T follicular helper cell (primary cell): ENCODE data around the gene LIPN.
"Not testable (repeated sequence)": the region's sequence is repeated elsewhere in the genome, so short reads cannot be mapped to it uniquely, and the experiment has no call there.

Experiments
- DNase-seq: peaks from one replicate; pipeline ENCODE4 v3.0.0-alpha.2; 2020; ENCODE audit warnings: low read depth
- total RNA-seq, 2 experiments: gene quantifications; one replicate each; lab custom pipeline; 2026; lab: John Stamatoyannopoulos, UW

The LIPN gene, protein sequence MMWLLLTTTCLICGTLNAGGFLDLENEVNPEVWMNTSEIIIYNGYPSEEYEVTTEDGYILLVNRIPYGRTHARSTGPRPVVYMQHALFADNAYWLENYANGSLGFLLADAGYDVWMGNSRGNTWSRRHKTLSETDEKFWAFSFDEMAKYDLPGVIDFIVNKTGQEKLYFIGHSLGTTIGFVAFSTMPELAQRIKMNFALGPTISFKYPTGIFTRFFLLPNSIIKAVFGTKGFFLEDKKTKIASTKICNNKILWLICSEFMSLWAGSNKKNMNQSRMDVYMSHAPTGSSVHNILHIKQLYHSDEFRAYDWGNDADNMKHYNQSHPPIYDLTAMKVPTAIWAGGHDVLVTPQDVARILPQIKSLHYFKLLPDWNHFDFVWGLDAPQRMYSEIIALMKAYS
- total RNA-seq = 0 reads per million in 2 experiments

DNA sequence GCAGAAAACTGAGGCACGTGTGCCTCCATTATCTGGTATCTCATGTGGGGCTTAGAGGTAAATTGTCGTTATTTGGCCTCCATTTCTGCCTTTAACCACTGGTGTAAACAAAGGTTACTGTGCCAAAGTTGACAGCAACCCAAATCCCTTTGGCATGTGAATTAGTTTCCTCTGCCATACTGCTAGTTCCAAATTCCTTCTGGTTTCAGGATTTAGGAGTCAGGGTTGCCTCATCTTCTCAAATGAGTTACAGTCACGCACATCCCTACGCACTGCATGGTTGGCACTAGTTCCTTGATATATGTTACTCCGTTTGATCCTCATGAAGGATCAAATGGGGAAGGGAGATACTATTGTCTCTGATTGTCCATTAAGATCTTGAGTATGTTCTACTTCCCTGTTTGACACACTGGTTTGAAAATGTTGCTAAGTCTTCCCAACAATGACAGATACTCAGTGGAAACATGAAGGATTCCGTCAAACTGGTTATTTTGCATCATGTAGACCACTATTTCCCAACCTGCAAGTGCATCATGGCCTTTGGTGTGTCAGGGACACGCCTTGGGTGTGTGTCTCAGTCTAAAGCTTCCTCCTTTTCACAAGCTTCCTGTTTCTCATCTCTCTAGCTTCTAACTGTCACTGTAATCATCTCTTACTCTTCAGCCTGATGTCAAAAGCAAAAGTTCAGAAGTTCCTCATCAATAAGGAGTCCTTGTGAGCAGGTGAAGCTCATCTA is at the start of gene LIPN:
Gene LIPN, plus strand, starts transcription at position 655 of the 736 bp plus-strand sequence. CDS start 1,386 bp downstream, outside the sequence.
- DNase-seq = no peak

DNA sequence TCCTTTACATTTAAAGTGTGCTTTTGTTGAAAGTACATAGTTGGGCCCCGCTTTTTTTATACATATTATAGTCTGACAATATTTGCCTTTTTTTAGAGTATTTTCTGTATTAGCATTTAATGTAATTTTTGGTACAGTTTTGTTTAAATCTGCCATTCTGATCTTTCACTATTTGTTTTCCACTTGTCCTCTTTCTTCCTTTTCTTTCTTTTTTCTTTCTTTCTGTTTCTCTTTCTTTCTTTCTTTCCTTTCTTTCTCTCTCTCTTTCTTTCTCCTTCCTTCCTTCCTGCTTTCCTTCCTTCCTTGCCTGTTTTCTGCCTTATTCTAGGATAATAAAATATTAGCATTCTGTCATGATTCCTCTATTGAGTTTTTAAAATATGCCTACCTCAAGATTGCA is 44.3 kb upstream of the LIPN start:
- no peak for DNase-seq

DNA sequence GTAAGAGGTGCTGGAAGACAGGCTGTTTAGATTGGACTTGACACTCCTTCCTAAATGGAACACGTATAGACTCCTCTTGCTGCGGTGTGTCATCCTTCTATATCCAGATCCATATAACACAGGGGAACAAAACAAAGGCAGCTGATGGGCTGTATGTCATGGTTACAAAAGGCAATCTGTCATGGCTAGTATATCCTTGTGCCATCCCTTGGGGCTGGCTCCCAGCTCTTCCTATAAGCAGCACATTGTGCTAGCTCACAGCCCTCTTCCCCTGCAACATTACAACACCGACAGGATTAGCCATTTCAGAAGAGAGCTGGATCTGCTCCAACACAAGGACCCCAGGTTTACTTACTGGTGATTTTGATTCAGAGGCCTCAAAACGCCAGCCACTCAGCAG is 38.4 kb upstream of the LIPN start:
- no peak for DNase-seq

DNA sequence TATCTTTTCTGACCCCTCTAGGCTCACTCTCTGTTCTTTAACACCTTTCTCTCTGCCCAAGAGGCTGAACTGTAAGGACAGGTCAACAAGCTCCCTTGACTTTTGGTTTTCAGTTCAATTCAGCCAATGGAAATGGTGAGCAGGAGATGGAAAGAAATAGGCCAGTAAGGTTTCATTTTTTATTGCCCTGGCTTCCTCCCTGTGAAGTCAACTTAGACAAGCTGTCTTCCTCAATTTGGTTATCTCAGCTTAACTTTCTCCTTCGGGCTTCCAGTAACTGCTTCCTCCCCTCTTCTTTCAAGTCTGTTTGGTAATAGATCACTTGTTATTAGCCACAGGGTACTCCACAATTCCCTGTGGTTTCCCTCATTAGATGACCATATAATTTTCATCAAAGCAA is 34.0 kb upstream of the LIPN start:
- DNase-seq = no peak

DNA sequence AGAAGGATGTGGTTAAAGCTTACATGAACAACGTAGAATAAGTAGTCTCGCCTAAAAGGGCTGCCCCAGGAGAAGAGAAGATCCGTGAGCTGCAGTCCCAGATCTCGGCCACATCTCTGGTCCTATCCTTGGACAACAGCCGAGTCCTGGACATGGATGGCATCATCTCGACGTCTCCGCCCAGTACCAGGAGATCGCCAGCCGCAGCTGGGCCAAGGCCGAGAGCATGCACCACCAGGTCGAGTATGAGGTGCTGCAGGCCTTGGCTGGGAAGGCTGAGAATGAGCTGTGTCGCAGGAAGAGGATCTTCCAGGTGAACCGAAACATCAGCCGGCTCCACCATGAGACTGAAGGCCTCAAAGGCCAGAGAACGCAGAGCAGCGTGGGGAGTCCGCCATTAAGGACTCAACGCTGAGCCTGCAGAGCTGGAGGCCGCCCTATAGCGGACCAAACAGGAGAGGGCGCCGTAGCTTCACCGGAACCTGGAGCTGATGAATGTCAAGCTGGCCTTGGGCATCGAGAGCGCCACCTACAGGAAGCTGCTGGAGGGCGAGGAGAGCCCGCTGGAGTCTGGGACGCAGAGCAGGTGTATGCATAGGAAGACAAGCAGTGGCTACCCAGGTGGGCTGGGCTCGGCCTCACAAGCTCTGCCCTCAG is 31.6 kb upstream of the LIPN start:
- no peak for DNase-seq

DNA sequence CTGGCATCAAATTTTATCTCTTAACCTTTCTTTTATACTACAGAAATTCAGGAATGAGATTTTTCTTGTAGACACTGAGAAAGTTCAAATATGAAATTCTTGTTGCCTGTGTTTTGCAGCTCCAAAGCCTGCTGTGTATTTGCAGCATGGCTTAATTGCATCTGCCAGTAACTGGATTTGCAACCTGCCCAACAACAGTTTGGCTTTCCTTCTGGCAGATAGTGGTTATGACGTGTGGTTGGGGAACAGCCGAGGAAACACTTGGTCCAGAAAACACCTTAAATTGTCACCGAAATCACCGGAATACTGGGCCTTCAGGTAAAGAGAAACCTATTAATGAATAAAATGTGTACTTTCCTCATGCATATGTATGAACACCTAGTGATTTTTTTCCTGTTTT is 29.0 kb upstream of the LIPN start:
- no peak for DNase-seq

DNA sequence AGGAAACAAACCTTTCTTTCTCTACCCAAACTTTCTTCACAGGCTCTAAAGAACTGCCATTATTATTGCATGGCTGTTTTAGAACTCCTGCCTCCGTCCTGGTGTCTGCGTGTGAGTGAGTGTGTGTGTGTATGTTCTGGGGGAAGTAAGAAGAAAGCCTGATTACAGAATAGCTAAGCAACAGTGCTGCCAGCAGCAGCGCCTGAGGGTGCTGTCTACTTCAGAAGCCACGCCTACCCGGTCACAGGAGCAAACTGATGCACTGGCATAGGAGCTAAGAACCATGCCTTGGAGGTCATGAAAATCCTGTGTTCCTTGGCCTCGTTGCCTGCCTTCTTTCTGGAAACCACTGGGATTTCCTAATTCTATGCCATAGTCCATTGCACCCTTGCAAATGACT is 28.5 kb upstream of the LIPN start:
- DNase-seq = no peak

DNA sequence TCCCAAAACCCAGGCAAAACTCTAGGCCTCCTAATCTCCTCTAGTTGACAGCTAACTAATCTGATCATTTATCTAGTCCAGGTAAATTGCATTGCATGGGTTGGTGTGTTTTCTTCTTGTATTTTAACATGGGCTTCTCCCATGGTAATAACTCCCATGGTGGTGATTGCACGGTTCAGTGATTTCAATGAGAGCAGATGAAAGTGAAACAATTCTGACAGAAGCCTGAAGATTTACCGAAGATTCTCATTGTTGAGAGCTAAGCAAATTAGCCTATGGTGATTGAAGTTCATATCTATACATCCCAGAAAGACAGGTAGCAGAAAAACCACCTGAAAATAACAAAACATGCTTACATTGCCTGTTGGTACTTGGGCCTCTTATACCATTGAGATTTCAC is 26.6 kb upstream of the LIPN start:
- DNase-seq = no peak

DNA sequence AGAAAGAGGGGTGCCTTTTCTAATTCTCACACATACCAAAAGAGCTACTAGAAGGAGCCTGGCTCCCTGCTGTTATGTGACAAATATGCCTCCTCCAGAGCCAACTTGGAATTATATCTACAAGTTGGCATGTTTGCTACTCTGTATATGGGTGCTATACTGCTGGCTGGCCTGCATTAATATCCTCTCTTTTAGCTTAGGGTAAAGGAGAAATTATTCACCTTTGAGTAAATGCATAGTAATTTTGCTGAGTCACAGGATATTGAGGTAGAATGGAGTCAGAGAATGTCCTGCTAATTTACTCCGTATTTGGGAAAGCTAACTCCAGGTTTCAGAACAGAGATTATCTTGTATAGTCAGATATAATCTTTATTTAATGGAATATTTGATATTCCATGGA is 24.2 kb upstream of the LIPN start:
- no peak for DNase-seq

DNA sequence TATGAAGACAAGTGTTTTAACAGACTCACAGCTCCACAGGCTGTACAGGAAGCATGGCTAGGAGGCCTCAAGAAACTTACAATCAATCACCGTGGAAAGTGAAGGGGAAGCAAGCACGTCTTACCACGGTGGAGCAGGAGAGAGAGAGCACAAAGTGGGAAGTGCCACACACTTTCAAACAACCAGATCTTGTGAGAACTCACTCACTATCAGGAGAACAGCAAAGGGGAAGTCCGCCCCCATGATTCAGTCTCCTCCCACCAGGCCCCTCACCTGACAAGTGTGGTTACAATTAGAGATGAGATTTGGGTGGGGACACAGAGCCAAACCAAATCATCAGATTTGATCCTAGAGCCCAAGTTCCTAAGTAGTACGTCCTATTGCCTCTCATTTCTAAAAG is 17.9 kb upstream of the LIPN start:
- DNase-seq = not testable (repeated sequence)

DNA sequence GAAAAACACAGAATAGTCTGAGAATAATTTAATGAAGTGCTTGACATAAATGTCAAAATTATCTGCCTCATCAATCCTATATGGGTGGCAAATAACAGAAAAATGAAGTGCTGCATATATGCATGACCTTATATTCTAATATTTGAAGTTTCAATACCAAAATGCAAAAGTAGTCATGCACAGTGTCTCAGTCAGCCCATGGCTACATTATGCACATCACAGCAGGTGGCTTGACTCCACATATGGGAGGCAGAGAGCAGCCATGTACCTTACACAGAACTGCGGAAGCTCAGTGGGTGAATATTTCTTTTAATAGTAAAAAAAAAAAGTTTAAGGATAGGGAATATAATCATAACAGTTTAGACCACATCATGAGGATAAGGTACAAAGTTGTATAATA is 17.4 kb upstream of the LIPN start:
- no peak for DNase-seq

DNA sequence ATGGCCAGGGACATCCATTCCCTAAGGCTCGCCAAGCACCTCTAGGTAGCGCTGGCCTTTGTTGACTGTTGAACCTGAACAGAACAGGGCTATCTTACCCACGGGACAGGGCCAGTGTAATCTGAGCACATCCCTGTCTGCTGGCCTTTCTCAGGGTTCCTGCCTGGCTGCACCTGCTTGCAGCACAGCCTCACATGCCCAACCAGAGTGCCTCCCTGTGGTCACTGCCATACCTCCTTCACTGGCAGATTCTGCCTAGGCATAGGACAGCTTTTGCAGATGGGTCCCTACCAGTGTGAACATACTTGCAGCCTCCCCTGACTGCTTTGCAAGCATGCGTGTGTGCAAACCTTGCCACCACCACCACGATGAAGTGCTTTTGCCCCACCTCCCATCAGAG is 15.8 kb upstream of the LIPN start:
- no peak for DNase-seq

DNA sequence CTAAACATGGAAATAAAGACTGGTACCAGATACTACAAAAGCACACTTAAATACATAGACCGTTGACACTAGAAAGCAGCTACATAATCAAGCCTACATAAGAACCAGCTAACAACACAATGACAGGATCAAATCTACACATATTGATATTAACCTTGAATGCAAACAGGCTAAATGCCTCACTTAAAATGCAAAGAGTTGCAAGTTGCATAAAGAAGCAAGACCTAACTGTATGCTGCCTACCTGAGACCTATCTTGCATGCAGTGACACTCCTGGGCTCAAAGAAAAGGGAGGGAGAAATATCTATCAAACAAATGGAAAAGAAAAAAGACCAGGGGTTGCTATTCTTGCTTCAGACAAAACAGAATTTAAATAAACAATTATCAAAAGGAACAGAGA is 14.2 kb upstream of the LIPN start:
- DNase-seq = no peak

DNA sequence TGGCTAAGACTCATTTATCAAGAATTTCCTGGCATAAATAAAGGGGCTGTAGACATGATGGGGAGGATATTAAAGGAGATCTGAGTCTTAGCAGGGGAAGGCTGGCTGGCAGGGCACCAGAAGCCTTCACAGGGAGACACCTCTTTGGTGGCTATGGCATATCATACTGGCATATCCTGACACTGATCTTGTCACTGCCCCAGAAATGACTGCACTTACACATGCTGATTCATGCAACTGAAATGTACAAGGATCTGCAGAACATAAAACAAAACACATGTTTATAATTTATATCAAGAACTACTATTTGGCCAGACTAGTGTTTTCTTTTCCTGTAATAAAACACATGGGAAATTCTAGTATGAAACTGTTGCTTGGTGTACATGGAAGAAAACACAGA is 5.5 kb upstream of the LIPN start:
- DNase-seq = no peak

DNA sequence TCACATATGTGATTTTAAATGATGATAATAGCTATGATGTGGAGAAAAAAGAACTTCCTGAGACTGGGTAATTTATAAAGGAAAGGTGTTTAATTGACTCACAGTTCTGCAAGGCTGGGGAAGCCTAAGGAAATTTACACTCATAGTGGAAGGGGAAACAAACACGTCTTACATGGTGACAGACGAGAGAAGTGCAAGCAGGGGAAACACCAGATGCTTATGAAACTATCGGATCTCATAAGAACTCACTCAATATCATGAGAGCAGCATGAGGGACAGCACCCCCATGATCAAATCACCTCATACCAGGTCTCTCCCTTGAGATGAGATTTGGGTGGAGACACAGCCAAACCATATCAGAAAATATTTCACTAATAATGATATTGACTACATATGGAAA is 4.1 kb upstream of the LIPN start:
- DNase-seq = no peak

DNA sequence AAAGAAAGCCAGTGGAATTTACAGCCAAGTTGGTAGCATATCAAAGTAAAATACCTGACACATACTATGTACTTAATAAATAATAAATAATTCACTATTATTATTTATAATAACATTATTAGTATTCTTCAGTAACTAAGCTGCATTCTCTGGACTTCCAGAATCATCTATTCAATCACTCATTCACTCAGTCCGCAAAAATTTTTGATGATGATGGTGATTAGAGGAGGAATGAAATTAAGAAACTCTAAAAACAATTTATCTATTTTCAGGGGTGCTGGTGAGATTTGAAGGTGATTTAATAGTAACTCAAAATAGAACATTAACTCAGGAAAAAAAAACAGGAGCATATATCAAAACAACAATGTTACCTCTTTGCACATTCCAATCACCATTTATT is 3.2 kb upstream of the LIPN start:
- no peak for DNase-seq

DNA sequence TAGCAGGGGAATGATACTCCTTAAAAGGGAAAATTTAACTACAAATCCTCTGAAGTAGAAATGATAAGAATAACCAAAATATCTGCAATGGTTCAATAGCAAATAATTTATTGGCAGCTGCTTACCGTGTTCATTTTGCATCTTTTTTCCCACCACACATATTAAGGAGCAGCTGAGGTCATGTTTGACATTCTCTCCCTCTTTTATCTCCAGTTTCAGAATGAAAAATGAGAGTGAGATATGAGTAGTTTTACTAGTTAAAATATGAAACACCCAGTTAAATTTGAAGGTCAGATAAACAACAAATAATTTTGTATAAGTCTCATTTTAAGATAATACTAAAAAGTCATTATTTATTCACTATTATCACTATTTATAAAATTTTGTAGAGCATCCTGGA is 3.1 kb downstream of the LIPN start:
- DNase-seq = no peak

DNA sequence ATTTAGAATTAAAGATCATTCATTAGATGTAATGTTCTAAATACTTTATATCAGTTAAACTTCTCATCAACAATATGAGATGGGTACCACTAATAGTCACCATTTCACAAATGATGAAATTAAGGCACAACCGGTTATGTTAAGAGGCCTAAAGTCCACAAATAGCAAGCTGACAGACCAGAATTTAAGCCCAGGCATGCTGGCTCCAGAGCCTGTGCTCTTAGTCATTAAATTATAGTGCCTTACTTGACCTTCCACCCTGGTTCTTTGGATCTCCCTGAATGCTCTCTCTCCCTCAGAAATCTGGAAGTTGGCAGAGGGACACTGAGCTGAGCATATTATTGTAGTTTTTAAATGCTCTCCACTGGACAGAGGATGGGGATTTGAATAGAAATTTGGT is 3.6 kb downstream of the LIPN start:
- DNase-seq = no peak

DNA sequence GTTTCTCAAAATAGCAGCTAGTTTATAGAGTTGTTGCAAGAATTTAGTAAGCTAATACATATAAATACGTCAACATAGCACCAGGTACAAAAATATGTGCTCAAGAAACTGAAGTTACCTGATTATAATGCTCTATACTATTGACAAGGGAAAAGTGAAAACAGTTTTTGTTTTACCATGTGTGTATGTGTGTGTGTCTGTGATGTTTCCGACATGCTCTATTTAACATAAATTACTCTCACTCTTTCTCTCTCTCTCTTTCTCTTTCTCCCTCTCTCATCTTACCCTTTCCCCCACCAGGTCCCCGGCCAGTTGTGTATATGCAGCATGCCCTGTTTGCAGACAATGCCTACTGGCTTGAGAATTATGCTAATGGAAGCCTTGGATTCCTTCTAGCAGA is 4.3 kb downstream of the LIPN start:
- no peak for DNase-seq

DNA sequence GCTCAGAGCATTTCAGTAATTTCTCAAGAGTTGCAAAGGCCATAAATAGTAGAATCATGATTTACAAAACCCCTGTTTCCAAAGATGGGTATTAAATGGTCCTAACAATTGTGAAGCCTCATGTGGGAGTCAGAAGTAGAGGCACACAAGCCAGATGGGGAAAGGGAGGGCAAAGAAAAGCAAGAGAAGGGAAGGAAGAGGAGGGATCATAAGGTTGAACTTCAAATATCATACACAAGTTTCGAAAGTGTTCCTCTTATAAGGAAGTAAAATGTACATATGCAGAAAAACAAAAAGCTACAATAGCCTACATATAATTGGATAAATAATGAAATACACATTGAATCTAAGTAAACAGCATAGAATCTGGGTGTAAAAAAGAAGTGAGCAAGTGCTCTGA is 6.0 kb downstream of the LIPN start:
- DNase-seq = no peak

DNA sequence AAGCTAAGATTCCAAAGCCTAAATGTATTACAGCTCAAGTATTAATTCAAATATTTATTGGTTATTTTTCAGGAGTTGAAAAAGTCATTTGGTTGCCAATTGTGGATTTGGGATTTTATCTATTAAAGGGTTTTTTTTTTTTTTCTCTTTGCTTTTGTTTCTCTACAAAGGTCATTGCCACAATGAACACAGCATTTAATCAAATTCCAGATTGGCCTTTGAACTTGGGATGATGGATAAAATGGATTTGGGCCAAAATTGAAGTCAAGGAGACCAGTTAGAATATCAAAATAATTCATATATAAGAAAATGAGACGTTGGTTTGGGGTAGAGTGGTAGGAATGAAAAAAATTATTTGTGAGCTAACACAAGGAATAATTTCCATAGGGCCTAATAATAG is 9.6 kb downstream of the LIPN start:
- DNase-seq = no peak

DNA sequence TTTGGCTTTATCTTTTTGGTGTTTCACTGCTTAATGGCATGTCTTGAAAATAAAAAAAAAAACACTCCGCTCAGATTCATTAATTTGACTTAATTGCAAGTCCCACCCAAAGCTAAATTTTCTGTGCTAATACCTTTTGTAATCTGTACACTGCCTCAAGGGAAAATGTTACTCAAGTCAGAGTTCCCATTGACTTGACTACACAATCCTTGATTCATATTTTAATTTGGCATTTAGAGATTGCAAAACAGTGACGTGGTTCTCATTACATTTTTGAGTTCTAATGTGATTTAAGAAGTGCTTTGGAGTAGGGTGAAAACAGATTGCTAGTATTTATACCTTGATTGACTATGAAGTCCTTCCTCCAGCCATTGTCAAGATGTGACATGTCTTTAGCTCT is 21.4 kb downstream of the LIPN start:
- no peak for DNase-seq

DNA sequence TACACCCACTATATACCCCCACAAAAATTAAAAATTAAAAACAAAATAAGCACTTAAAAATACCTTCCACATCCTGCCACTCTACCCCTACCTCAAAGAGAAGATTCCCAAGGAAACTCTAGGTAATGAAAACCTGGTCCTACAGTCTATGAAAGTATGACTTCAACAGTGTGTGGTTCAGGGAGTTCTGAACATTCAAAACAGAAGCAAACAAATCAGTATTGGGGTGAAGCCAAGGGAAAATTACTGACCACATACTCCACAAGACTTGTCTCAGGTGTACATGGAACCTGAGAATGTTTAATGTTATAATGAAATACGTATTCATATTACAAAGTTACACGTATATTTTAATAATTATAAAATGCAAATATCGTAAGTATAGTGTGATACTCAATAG is 22.4 kb downstream of the LIPN start:
- no peak for DNase-seq
